Middle frontal gyrus (tissue), 1 donor: ENCODE data around the gene RIMS1.

Experiments used
- DNase-seq: peaks from one replicate; pipeline ENCODE4 v3.0.0-alpha.2; 2015; ENCODE audit warnings: low spot score; ENCODE audit errors: extremely low spot score

RIMS1 gene

DNA sequence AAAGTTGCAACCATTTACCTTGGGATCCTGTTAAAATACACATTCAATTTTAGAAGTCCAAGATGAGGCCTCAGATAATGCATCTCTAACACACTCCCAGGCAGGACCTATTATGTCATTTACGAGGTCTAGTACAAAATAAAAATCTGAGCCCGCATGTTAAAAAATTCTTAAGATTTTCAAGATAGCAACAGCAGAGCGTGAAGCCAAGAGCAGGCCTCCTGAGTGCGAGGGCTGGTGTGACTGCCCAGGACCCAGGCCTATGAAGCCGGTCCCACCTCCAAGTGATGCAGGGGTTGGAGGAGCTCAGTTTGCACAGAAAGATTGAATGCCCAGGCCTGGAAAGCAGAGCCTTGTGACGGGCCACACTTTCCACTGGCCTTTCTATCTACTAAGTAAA, 524.4 kb downstream of the RIMS1 start:
- DNase-seq, result no peak

DNA sequence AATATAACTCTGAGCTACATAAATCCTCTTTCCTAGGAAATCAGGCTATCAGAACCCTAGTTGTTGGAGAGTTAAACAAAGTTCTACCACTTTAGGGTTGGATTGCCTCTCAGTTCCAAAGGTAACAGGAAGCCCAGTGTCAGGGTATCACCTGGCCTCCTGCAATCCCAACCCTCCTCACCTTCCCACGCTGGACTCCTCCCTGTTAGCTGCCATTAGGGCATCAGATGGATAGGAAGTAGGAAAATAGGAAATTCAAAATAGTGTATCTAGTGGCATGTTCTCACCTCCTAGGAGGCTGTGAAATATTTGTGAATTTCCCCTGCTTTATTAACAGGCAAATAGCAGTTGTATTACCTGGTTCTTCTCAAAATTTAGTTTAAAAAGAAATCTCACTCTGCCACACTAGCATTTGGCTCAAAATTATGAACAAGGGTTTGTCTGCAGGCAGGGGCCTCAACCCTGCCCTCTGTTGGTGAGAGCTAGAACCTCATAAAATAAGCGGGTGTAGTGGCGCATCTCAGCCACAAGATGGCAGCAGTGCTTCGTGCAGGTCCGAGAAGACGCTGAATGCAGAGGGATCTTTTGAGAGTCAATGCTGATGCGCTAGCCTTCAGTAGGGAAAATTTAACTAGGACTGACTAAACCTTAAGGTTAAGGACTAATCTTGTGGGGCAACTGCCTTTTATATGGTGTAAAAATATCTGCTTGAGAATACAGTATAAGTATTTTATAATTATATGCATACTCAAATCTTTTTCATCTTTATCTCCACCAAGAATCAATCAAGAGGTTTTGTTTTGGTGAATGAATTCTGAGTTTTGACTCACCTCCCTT, 525.7 kb downstream of the RIMS1 start:
- peak; percentile 80 for DNase-seq

GRCh38 chr6:72412709-72413044, 526.3 kb downstream of the RIMS1 start:
- no peak for DNase-seq

DNA sequence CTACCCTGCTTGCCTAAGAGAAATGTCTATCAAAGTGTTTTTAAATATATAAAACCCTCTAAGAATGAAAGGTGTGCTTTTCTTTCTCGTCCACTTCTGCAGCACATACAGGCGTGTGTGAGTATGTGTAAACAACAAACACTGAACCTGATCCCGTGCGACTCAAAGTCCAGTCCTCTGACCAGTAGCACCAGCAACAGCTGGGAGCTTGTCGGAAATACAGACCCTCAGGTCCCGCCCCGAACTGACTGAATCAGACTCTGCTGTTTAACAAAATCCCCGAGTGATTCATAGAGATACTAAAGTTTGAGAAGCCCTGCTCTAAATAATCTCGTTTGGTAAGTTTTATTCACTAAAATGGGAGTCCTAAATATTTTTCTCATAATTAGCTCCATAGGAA, 527.5 kb downstream of the RIMS1 start:
- no peak for DNase-seq

GRCh38 chr6:72414657-72415056, 528.3 kb downstream of the RIMS1 start:
- no peak for DNase-seq

- no peak for DNase-seq
Measured at GRCh38 chr6:72416744-72417465, 530.6 kb downstream of the RIMS1 start.

DNA sequence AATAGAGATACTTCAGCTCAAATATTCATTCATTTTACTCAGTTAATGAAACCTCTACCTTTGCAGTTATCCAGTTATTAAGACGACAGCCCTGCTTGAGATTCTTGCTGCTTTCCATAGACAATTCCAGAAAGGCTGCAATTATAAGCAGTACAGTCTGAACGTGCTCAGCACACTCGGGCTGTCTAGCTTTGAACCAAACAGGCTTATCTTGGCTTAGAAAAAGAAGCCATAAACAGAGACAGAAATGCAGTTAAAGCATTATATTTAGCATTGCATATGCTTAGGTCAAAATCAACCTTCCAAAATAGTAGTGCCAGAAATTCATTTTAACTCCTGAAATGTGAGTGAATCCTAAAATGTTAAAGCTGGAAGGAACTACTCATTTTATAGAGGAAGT, 531.4 kb downstream of the RIMS1 start:
- DNase-seq, result no peak

DNA sequence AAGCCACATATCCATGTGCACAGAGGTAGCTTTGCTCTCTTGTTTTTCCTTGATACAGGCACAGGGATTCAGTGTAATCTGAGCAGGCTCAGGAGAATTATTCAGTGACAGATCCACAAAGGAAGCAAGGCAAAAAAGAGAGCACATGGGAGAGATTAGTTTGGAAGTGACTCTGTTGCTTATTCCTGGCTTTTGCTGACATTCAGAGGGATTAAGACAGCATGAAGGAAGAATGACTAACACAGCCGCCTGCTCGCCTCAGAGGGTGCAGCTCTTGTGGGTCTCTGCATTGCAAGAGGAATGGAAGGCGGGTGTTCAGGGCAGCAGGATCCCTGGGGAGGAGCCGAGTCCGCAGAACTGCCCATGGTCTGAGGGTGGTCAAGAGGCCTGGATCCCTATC, 532.1 kb downstream of the RIMS1 start:
- no peak for DNase-seq

DNA sequence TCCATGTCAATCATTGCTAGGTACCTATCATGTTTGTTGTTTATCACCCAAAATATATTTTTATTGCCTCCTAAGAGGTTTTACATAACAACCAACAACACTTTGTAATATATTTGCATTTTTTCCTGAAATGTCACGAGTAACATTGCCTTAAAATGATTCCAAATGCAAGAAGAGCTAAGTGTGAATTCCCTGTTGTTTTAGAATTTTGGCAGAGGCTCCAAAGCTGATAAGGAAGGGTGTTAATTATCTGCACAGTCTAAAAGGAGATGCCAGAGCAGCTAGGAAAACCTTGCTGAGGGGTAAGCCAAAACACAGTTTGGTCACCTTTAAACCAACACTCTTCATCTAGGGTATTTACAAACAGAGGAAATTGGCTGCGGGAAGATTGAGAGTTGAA, 533.6 kb downstream of the RIMS1 start:
- DNase-seq, result no peak

- no peak for DNase-seq
Measured at GRCh38 chr6:72420409-72420808, 534.1 kb downstream of the RIMS1 start.

- DNase-seq, result no peak
Measured at GRCh38 chr6:72421387-72421786, 535.0 kb downstream of the RIMS1 start.

- DNase-seq, result no peak
Measured at GRCh38 chr6:72422171-72422570, 535.8 kb downstream of the RIMS1 start.

- no peak for DNase-seq
Measured at GRCh38 chr6:72424476-72424875, 538.1 kb downstream of the RIMS1 start.

DNA sequence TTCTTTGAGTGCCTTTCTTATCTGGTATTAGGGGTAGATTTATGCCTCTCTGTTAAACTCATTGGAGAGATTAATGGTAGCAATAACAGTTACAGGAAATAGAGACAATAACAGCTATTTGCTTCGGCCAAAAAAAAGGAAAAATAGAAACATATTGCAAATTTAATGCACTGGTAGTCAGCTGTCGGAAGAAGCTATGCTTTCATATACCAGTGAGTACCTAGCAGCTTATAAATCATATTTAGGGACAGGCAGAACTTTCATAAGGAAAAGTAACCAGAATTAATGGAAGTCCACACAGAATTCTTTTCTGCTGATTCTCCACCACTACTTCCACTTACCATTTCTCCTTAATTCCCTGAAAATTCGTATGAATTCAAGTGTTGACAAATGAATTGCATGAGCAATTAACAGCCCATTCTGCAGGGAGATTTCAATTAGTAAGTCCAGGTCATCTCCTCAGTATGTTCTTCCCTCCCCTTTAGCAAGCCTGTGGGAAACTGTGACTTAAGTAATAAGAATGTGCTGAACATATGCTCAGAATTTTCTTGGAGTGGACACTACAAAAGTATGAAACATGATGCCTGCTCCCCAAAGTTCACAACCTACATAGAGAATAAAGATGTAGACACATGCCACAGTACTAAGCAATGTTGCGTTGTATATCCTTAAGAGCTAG, 538.8 kb downstream of the RIMS1 start:
- no peak for DNase-seq

DNA sequence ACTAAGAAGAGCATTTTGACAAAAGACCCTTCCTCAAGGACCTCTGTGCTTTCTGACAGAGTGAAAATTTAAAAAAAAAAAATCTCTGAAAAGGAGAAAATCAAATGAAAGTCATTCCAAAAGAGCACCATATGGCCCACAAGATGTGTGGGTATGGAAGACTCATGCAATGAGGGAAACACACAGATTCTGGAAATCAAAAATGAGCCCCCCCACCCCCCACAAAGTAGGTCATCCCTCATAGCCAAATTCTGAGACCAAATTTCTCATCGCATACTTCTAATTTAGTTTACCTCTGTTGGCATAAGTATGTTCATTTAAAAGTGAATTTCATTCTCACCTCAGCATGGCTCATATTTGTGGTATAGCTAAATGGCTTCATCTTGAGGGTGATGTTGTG, 554.3 kb downstream of the RIMS1 start:
- DNase-seq, result no peak

DNA sequence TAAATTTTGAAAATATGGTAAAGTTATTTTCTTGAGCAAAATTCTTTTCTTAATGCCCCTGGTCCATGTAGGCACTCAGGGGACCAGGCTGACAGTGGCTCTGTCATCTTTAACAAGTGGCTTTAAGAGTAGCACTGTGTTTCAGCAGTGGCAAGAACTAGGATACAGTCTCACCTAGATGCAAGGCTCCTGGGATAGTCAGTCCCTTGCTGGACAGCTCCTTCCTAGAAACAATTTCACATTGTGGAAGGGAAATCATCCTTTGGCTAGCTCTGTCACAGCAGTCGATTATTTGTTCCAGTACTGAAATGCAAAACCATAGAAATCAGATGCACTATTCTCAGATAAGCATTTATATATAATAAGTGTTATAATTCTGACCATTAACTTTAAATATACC, 560.1 kb downstream of the RIMS1 start:
- DNase-seq, result no peak
